Measurements from ENCODE around the gene MAP3K20. TPM values are rescaled to one million over a fixed set of nuclear protein-coding genes. Genes with fewer than 3 reads are reported as not detected.

MAP3K20 gene
- total RNA-seq, 6 donors from 2014 or later, result 16.3 to 41.7 (median 34.7) TPM

GRCh38 chr2:173051463-173052215, 24.0 kb upstream of the MAP3K20 start:
- H3K4me1 ChIP-seq, result peaks cover 11 to 23% (median 18%) of the 10 kb centered on the region in 4 donors
- no peak overlapping the region for H3K4me3 ChIP-seq
- H3K36me3 ChIP-seq, result peaks cover 0 to 6% (median 0%) of the 10 kb centered on the region in 4 donors
- no peaks in the 10 kb centered on the region for H3K27me3 ChIP-seq
- DNase-seq (no peak), ATAC-seq (ENCODE audit: low FRiP score in 2 of 2) (no peak)
- H3K9me3 ChIP-seq, result no peaks in the 10 kb centered on the region
- TF ChIP-seq POLR2A (IDR thresholded peaks at IDR 0.05) (no peak), EP300 (IDR thresholded peaks at IDR 0.05) (no peak), POLR2AphosphoS5 (IDR thresholded peaks at IDR 0.05) (no peak)
- TF ChIP-seq, protein P1, sequence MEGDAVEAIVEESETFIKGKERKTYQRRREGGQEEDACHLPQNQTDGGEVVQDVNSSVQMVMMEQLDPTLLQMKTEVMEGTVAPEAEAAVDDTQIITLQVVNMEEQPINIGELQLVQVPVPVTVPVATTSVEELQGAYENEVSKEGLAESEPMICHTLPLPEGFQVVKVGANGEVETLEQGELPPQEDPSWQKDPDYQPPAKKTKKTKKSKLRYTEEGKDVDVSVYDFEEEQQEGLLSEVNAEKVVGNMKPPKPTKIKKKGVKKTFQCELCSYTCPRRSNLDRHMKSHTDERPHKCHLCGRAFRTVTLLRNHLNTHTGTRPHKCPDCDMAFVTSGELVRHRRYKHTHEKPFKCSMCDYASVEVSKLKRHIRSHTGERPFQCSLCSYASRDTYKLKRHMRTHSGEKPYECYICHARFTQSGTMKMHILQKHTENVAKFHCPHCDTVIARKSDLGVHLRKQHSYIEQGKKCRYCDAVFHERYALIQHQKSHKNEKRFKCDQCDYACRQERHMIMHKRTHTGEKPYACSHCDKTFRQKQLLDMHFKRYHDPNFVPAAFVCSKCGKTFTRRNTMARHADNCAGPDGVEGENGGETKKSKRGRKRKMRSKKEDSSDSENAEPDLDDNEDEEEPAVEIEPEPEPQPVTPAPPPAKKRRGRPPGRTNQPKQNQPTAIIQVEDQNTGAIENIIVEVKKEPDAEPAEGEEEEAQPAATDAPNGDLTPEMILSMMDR (IDR thresholded peaks at IDR 0.05), result no peak
- H3K27ac ChIP-seq, result no peak overlapping the region
- WGBS, 2 donors, result 67 to 74% methylated on average over 7 of the region's 7 CpGs

GRCh38 chr2:173053043-173053699, 22.5 kb upstream of the MAP3K20 start:
- DNase-seq (no peak), ATAC-seq (ENCODE audit: low FRiP score in 2 of 2) (no peak)
- peaks cover 0 to 6% (median 0%) of the 10 kb centered on the region in 4 donors for H3K36me3 ChIP-seq
- no peak for TF ChIP-seq EP300 (IDR thresholded peaks at IDR 0.05)
- TF ChIP-seq, protein P1 (IDR thresholded peaks at IDR 0.05), result no peak
- TF ChIP-seq POLR2A (IDR thresholded peaks at IDR 0.05), result no peak
- TF ChIP-seq POLR2AphosphoS5 (IDR thresholded peaks at IDR 0.05), result no peak
- no peak overlapping the region for H3K4me3 ChIP-seq
- 67 to 74% methylated on average over 3 of the region's 3 CpGs for WGBS, 2 donors
- H3K9me3 ChIP-seq, result no peaks in the 10 kb centered on the region
- H3K4me1 ChIP-seq, result peaks cover 14 to 22% (median 18%) of the 10 kb centered on the region in 4 donors
- no peak overlapping the region for H3K27ac ChIP-seq
- H3K27me3 ChIP-seq, result no peaks in the 10 kb centered on the region

- TF ChIP-seq EP300 (IDR thresholded peaks at IDR 0.05), result no peak
- TF ChIP-seq POLR2AphosphoS5 (IDR thresholded peaks at IDR 0.05), result no peak
- TF ChIP-seq, protein P1 (IDR thresholded peaks at IDR 0.05), result no peak
- no peak for TF ChIP-seq POLR2A (IDR thresholded peaks at IDR 0.05)
- Histone ChIP-seq H3K27ac (no peak overlapping the region), H3K27me3 (no peaks in the 10 kb centered on the region), H3K4me3 (no peak overlapping the region), H3K36me3 (peaks cover 0 to 6% (median 0%) of the 10 kb centered on the region in 4 donors), H3K9me3 (no peaks in the 10 kb centered on the region), H3K4me1 (peaks cover 6 to 9% (median 8%) of the 10 kb centered on the region in 4 donors)
- 84 to 89% methylated on average over 3 of the region's 3 CpGs for WGBS, 2 donors
- ATAC-seq (ENCODE audit: low FRiP score in 2 of 2) (no peak), DNase-seq (no peak)
These were observed 21.2 kb upstream of the MAP3K20 start for GRCh38 chr2:173054466-173054865.

- H3K4me3 ChIP-seq, result no peak overlapping the region
- H3K27ac ChIP-seq, result no peak overlapping the region
- no peaks in the 10 kb centered on the region for H3K9me3 ChIP-seq
- no peak for TF ChIP-seq EP300 (IDR thresholded peaks at IDR 0.05)
- TF ChIP-seq POLR2AphosphoS5 (IDR thresholded peaks at IDR 0.05), result no peak
- TF ChIP-seq, protein P1 (IDR thresholded peaks at IDR 0.05), result no peak
- ATAC-seq (ENCODE audit: low FRiP score in 2 of 2) (peak in 1 of 2 donors; percentile 50), DNase-seq (peak in 1 of 2 donors; percentile 46)
- H3K27me3 ChIP-seq, result no peaks in the 10 kb centered on the region
- peaks cover 0 to 3% (median 0%) of the 10 kb centered on the region in 4 donors for H3K36me3 ChIP-seq
- H3K4me1 ChIP-seq, result peaks cover 2 to 8% (median 4%) of the 10 kb centered on the region in 4 donors
- WGBS, 2 donors, result 70 to 82% methylated on average over 4 of the region's 4 CpGs
These were observed 18.8 kb upstream of the MAP3K20 start for GRCh38 chr2:173056705-173057364.
